A549 (cell line): ENCODE results near the gene AFMID. TPM values are rescaled to one million over a fixed set of nuclear protein-coding genes. Genes with fewer than 3 reads are reported as not detected.

Experiments used
- ATAC-seq, 2 experiments: fragments of 200-7000 bp in 1 of 2; fragments of >200 bp in 1 of 2; cut with Nextera tagmentation in 1 of 2; cut with Tn5 transposase in 1 of 2; 3 replicates each; pipeline versions ENCODE4 v1.8.0 to v1.9.1; 2018 to 2020; ENCODE audit warnings: mild to moderate bottlenecking in 1 of 2, moderate library complexity in 1 of 2
- CTCF ChIA-PET: fragments of 300-600 bp; sonication (Branson Sonifier 250); formaldehyde crosslinking; extraction: SDS; loops from one replicate; lab custom pipeline; 2021; ENCODE audit warnings: antibody characterized with exemption, inconsistent platforms; lab: Yijun Ruan, JAX
- POLR2A ChIA-PET: fragments of 350-600 bp; formaldehyde crosslinking; extraction: SDS; loops from one replicate; lab custom pipeline; 2021; ENCODE audit warnings: antibody characterized with exemption, inconsistent platforms; lab: Yijun Ruan, JAX
- DNase-seq, 2 experiments: peaks; one replicate each; pipeline versions ENCODE4 v3.0.0 to v3.0.0-alpha.2; 2011 to 2016; ENCODE audit warnings: low read depth in 1 of 2, low spot score in 1 of 2
- FAIRE-seq: peaks from 2 replicates; lab custom pipeline; 2011; peaks lifted over from hg19 to GRCh38; lab: Jason Lieb, UNC
- H3K27ac ChIP-seq, 2 experiments: fragments of >200 bp; sonication (Bioruptor Twin); formaldehyde crosslinking; 3 replicates each; pipeline ENCODE4 v1.5.1; 2016 to 2017
- H3K4me1 ChIP-seq: fragments of >200 bp; sonication (Bioruptor Twin); formaldehyde crosslinking; 3 replicates; pipeline ENCODE4 v1.6.1; 2016
- H3K4me2 ChIP-seq: fragments of >200 bp; sonication (Bioruptor Twin); formaldehyde crosslinking; 3 replicates; pipeline ENCODE4 v1.6.1; 2016
- H3K4me3 ChIP-seq: fragments of >200 bp; sonication (Bioruptor Twin); formaldehyde crosslinking; 3 replicates; pipeline ENCODE4 v1.5.1; 2016
- H3K9me3 ChIP-seq: fragments of >200 bp; sonication (Bioruptor Twin); formaldehyde crosslinking; 3 replicates; pipeline ENCODE4 v1.6.1; 2016
- BHLHE40 ChIP-seq: IDR thresholded peaks from 2 replicates; pipeline ENCODE4 v1.6.1; 2012; ENCODE audit warnings: low read depth, low read length, inconsistent platforms
- CTCF ChIP-seq: fragments of >200 bp; sonication (Bioruptor Twin); formaldehyde crosslinking; IDR thresholded peaks from 3 replicates; pipeline ENCODE4 v1.5.1; 2016
- EHF ChIP-seq: fragments of 250-450 bp; sonication (Bioruptor Pico); IDR thresholded peaks from 2 replicates; pipeline ENCODE4 v1.5.0; 2020; ENCODE audit warnings: mild to moderate bottlenecking
- FOXS1 ChIP-seq: fragments of 250-450 bp; sonication (Bioruptor Pico); IDR thresholded peaks from 2 replicates; pipeline ENCODE4 v1.5.0; 2020; ENCODE audit warnings: mild to moderate bottlenecking, moderate library complexity
- HES2 ChIP-seq: fragments of >200 bp; sonication (Bioruptor Twin); formaldehyde crosslinking; IDR thresholded peaks from 2 replicates; pipeline ENCODE4 v1.6.1; 2016
- POLR2A ChIP-seq: IDR thresholded peaks from 2 replicates; pipeline ENCODE4 v1.6.1; 2012; ENCODE audit warnings: mild to moderate bottlenecking, low read length
- RAD21 ChIP-seq, 2 experiments: fragments of >200 bp in 1 of 2; sonication (Bioruptor Twin) in 1 of 2; formaldehyde crosslinking in 1 of 2; IDR thresholded peaks in 1 of 2; conservative IDR thresholded peaks in 1 of 2; 2 replicates in 1 of 2; 3 replicates in 1 of 2; pipeline ENCODE4 v1.6.1; 2012 to 2018; ENCODE audit warnings: inconsistent platforms in 1 of 2
- REST ChIP-seq: fragments of 200-600 bp; sonication (generic); IDR thresholded peaks from 2 replicates; pipeline ENCODE4 v1.6.1; 2016; ENCODE audit warnings: antibody characterized with exemption, mild to moderate bottlenecking, moderate library complexity
- SREBF2 ChIP-seq: fragments of 450-650 bp; IDR thresholded peaks from 2 replicates; pipeline ENCODE4 v1.6.1; 2014; ENCODE audit warnings: mild to moderate bottlenecking, moderate library complexity
- USF2 ChIP-seq: fragments of 450-650 bp; IDR thresholded peaks from 2 replicates; pipeline ENCODE4 v1.6.1; 2014; ENCODE audit warnings: antibody characterized with exemption
- ZC3H11A ChIP-seq: fragments of 450-650 bp; IDR thresholded peaks from 2 replicates; pipeline ENCODE4 v1.6.1; 2014; ENCODE audit warnings: antibody characterized with exemption, mild to moderate bottlenecking
- WGBS: methylation state at CpG from one replicate; pipeline ENCODE4 v1.1.6; 2017; ENCODE audit errors: missing lambda C conversion rate; 5-methylcytosine and 5-hydroxymethylcytosine counted together
- polyA plus RNA-seq, 4 experiments: library from polyadenylated mRNA; depleted of rRNA in 3 of 4; stranded (reverse); fragments of >200 nt; fragmentation: RNase III in 1 of 4; extraction: RNeasy Plus Mini Kit Qiagen cat#74134 plus additional on column Dnase treatment in 1 of 4; gene quantifications; 2 replicates in 3 of 4; 3 replicates in 1 of 4; pipeline ENCODE4 v1.2.3, GENCODE V29; 2011 to 2017

AFMID gene
- polyA plus RNA-seq, 2 of the 4 experiments (the other 2 are of a cell fraction): 33.4 to 43.4 TPM

- TF ChIP-seq REST: no peak
- TF ChIP-seq FOXS1 (CRISPR knock-in tag): no peak
These were observed 17.4 kb downstream of the AFMID start (continued) for GRCh38 chr17:78204387-78205123.

- FAIRE-seq: no peak
- TF ChIP-seq SREBF2 (no peak), BHLHE40 (no peak), CTCF (no peak), POLR2A (no peak), EHF (CRISPR knock-in tag) (no peak), USF2 (no peak), HES2 (no peak)
- Histone ChIP-seq H3K9me3 (no peaks in the 10 kb centered on the region), H3K27ac (no peak overlapping the region), H3K4me2 (no peak overlapping the region), H3K4me1 (no peaks in the 10 kb centered on the region), H3K4me3 (no peak overlapping the region)
- CTCF ChIA-PET: interaction anchor here (0.8 to 13.4 kb wide), 7 partner anchors 13 to 186 kb away, joined by 3 to 86 read pairs (median 4); partner anchors contain the start of genes AFMID and TK1
- no peak for DNase-seq
- POLR2A ChIA-PET: interaction anchor here (1.9 kb wide), 1 partner anchor 18 kb away, joined by 5 read pairs; the partner anchor contains the start of genes AFMID and TK1
- 86% methylated on average over 17 of the region's 17 CpGs for WGBS
- peak; percentile 14 to 21; a peak in 4 of 6 replicates for ATAC-seq
These were observed 18.1 kb downstream of the AFMID start for GRCh38 chr17:78205124-78205775.

GRCh38 chr17:78206298-78206697 is 19.1 kb downstream of the AFMID start:
- FAIRE-seq (no peak), DNase-seq (no peak), ATAC-seq (peak; percentile 66 to 67; a peak in 4 of 6 replicates)
- H3K4me2 ChIP-seq: no peak overlapping the region
- no peak overlapping the region for H3K4me3 ChIP-seq
- no peaks in the 10 kb centered on the region for H3K9me3 ChIP-seq
- 85% methylated on average over 7 of the region's 7 CpGs for WGBS
- no peaks in the 10 kb centered on the region for H3K4me1 ChIP-seq
- CTCF ChIA-PET: interaction anchor here (1.0 to 13.4 kb wide), 9 partner anchors 10 to 96 kb away, joined by 3 to 86 read pairs (median 7); partner anchors contain the start of genes AFMID and TK1
- TF ChIP-seq CTCF: 0 out of 3 replicates have a peak, but pooled peaks have one; percentile 6
- TF ChIP-seq ZC3H11A: no peak
- peak in 1 of 2 experiments; percentile 18; a peak in 1 of 5 replicates for TF ChIP-seq RAD21 (conservative IDR thresholded peaks at IDR 0.05 in 1 of 2, IDR thresholded peaks at IDR 0.05 in 1 of 2)
- H3K27ac ChIP-seq: no peak overlapping the region
- POLR2A ChIA-PET: interaction anchor here (1.1 kb wide), 1 partner anchor 248 kb away, joined by 4 read pairs; the partner anchor contains the start of gene TNRC6C
